H1 (cell line): ENCODE results near the gene CCDC73. TPM values are rescaled to one million over a fixed set of nuclear protein-coding genes. Genes with fewer than 3 reads are reported as not detected.

Experiments used
- CTCF ChIA-PET: fragments of 300-600 bp; sonication (Branson Sonifier 250); formaldehyde crosslinking; loops from one replicate; lab custom pipeline; 2021; ENCODE audit not compliant: partially characterized antibody; lab: Charles Lee
- POLR2A ChIA-PET: fragments of 300-600 bp; sonication (Branson Sonifier 250); formaldehyde crosslinking; loops from one replicate; lab custom pipeline; 2021; ENCODE audit warnings: inconsistent platforms; ENCODE audit not compliant: partially characterized antibody; lab: Charles Lee
- DNase-seq, 2 experiments: peaks; one replicate each; pipeline versions ENCODE4 v3.0.0 to v3.0.0-alpha.2; 2010 to 2022; ENCODE audit warnings: low spot score in 2 of 2, low read depth in 1 of 2, mixed read lengths in 1 of 2
- FAIRE-seq: peaks from 2 replicates; lab custom pipeline; 2011; peaks lifted over from hg19 to GRCh38; lab: Jason Lieb, UNC
- H2AFZ ChIP-seq: 2 replicates; pipeline ENCODE4 v1.8.1; 2012; ENCODE audit warnings: low read length, inconsistent platforms
- H2AK5ac ChIP-seq: 2 replicates; pipeline ENCODE4 v1.6.1; 2013; ENCODE audit warnings: low read depth, low read length
- H2BK120ac ChIP-seq: replicated peaks from 2 replicates; pipeline ENCODE3; 2013; ENCODE audit warnings: low read depth, low read length, inconsistent platforms
- H2BK12ac ChIP-seq: 2 replicates; pipeline ENCODE4 v1.6.1; 2013; ENCODE audit warnings: low read depth, low read length
- H2BK15ac ChIP-seq: 2 replicates; pipeline ENCODE4 v1.6.1; 2013; ENCODE audit warnings: low read length
- H2BK20ac ChIP-seq: 2 replicates; pipeline ENCODE4 v1.6.1; 2013; ENCODE audit warnings: low read length
- H2BK5ac ChIP-seq: 2 replicates; pipeline ENCODE4 v1.6.1; 2013; ENCODE audit warnings: low read depth, low read length
- H3K14ac ChIP-seq: 2 replicates; pipeline ENCODE4 v1.6.1; 2013; ENCODE audit warnings: inconsistent platforms; ENCODE audit not compliant: insufficient read length
- H3K18ac ChIP-seq: 2 replicates; pipeline ENCODE4 v1.6.1; 2013; ENCODE audit warnings: low read length; ENCODE audit errors: extremely low read depth
- H3K23ac ChIP-seq: 2 replicates; pipeline ENCODE4 v1.6.1; 2013; ENCODE audit warnings: inconsistent platforms; ENCODE audit not compliant: insufficient read length
- H3K23me2 ChIP-seq: 2 replicates; pipeline ENCODE4 v1.6.1; 2013; ENCODE audit warnings: low read depth, low read length
- H3K27ac ChIP-seq: 2 replicates; pipeline ENCODE4 v1.6.1; 2011; ENCODE audit warnings: low read depth, low read length, inconsistent platforms
- H3K27me3 ChIP-seq, 4 experiments: replicated peaks in 1 of 4; 1 replicate in 1 of 4; 2 replicates in 3 of 4; pipeline versions ENCODE4 v1.6.1 to v1.8.1; 2011 to 2013; ENCODE audit warnings: low read length in 3 of 4, mild to moderate bottlenecking in 3 of 4, inconsistent platforms in 2 of 4, mixed read lengths in 2 of 4, moderate library complexity in 1 of 4; ENCODE audit not compliant: control insufficient read depth in 3 of 4, insufficient read depth in 3 of 4; ENCODE audit errors: extremely low read depth in 1 of 4
- H3K36me3 ChIP-seq, 4 experiments: 2 replicates each; pipeline versions ENCODE4 v1.6.1 to v1.8.1; 2011 to 2013; ENCODE audit warnings: mild to moderate bottlenecking in 4 of 4, low read length in 3 of 4, moderate library complexity in 2 of 4, control low read depth in 1 of 4, inconsistent platforms in 1 of 4; ENCODE audit not compliant: insufficient read depth in 4 of 4, control insufficient read depth in 2 of 4
- H3K4ac ChIP-seq: replicated peaks from 2 replicates; pipeline ENCODE3; 2013; ENCODE audit warnings: low read length, low read depth, mixed read lengths, inconsistent platforms; ENCODE audit not compliant: insufficient read length
- H3K4me1 ChIP-seq, 4 experiments: replicated peaks in 1 of 4; 1 replicate in 1 of 4; 2 replicates in 3 of 4; pipeline versions ENCODE4 v1.6.1 to v1.8.1; 2011 to 2013; ENCODE audit warnings: low read length in 3 of 4, inconsistent platforms in 2 of 4, mixed read lengths in 1 of 4; ENCODE audit not compliant: insufficient read depth in 4 of 4, control insufficient read depth in 3 of 4
- H3K4me2 ChIP-seq, 2 experiments: 2 replicates each; pipeline versions ENCODE4 v1.6.1 to v1.8.1; 2011 to 2013; ENCODE audit warnings: low read depth in 2 of 2, low read length in 2 of 2, control low read depth in 1 of 2, inconsistent platforms in 1 of 2, mild to moderate bottlenecking in 1 of 2; ENCODE audit not compliant: insufficient read depth in 1 of 2
- H3K4me3 ChIP-seq, 4 experiments: fragments of 200-600, 300-600 bp in 1 of 4; sonication (generic), shearing (Covaris generic), sonication (Bioruptor Twin) in 1 of 4; 2 replicates each; pipeline versions ENCODE4 v1.5.1 to v1.8.1; 2011 to 2016; ENCODE audit warnings: low read length in 4 of 4, low read depth in 3 of 4, control low read depth in 2 of 4, inconsistent platforms in 2 of 4, mild to moderate bottlenecking in 2 of 4, mixed read lengths in 1 of 4, moderate library complexity in 1 of 4; ENCODE audit not compliant: insufficient read depth in 2 of 4; ENCODE audit errors: extremely low read depth in 1 of 4
- H3K56ac ChIP-seq: replicated peaks from 2 replicates; pipeline ENCODE3; 2013; ENCODE audit warnings: low read depth, mild to moderate bottlenecking, mixed read lengths, low read length, inconsistent platforms; ENCODE audit not compliant: insufficient read length
- H3K79me1 ChIP-seq: 2 replicates; pipeline ENCODE4 v1.6.1; 2013; ENCODE audit warnings: low read depth, low read length, control low read depth
- H3K79me2 ChIP-seq, 2 experiments: 2 replicates each; pipeline versions ENCODE4 v1.6.1 to v1.8.1; 2012 to 2013; ENCODE audit warnings: low read length in 2 of 2, mild to moderate bottlenecking in 2 of 2, inconsistent platforms in 1 of 2; ENCODE audit not compliant: insufficient read depth in 2 of 2, control insufficient read depth in 1 of 2
- H3K9ac ChIP-seq, 4 experiments: replicated peaks in 1 of 4; 1 replicate in 1 of 4; 2 replicates in 3 of 4; pipeline versions ENCODE4 v1.6.1 to v1.8.1; 2011 to 2013; ENCODE audit warnings: low read depth in 3 of 4, low read length in 3 of 4, control low read depth in 2 of 4, mild to moderate bottlenecking in 2 of 4, moderate library complexity in 2 of 4, inconsistent platforms in 1 of 4; ENCODE audit errors: extremely low read depth in 1 of 4
- H3K9me3 ChIP-seq, 2 experiments: 2 replicates each; pipeline versions ENCODE4 v1.6.1 to v1.8.1; 2012 to 2013; ENCODE audit warnings: mild to moderate bottlenecking in 2 of 2, moderate library complexity in 2 of 2, control low read depth in 1 of 2, inconsistent platforms in 1 of 2, low read depth in 1 of 2, low read length in 1 of 2, mixed read lengths in 1 of 2; ENCODE audit not compliant: insufficient read depth in 2 of 2
- H4K20me1 ChIP-seq, 2 experiments: replicated peaks in 1 of 2; 2 replicates each; pipeline versions ENCODE3 to v1.8.1; 2011 to 2013; ENCODE audit warnings: inconsistent platforms in 2 of 2, low read length in 2 of 2, mild to moderate bottlenecking in 1 of 2; ENCODE audit not compliant: insufficient read depth in 2 of 2, control insufficient read depth in 1 of 2
- H4K5ac ChIP-seq: 2 replicates; pipeline ENCODE4 v1.6.1; 2013; ENCODE audit warnings: low read length, low read depth, mixed read lengths, inconsistent platforms; ENCODE audit not compliant: insufficient read length
- H4K8ac ChIP-seq: 2 replicates; pipeline ENCODE4 v1.8.0; 2013; ENCODE audit warnings: mild to moderate bottlenecking, moderate library complexity, low read length, inconsistent platforms; ENCODE audit not compliant: insufficient read depth; ENCODE audit errors: extremely low read depth
- H4K91ac ChIP-seq: replicated peaks from 2 replicates; pipeline ENCODE3; 2013; ENCODE audit warnings: low read length, mixed read lengths, inconsistent platforms; ENCODE audit not compliant: insufficient read length
- ASH2L ChIP-seq: fragments of 200-600, 300-600 bp; sonication (generic); IDR thresholded peaks from one replicate; pipeline ENCODE4 v1.7.1; 2017; ENCODE audit warnings: low read length
- CTBP2 ChIP-seq: IDR thresholded peaks from 2 replicates; pipeline ENCODE4 v1.7.0; 2011; ENCODE audit warnings: borderline replicate concordance, mild to moderate bottlenecking, moderate library complexity, mixed read lengths, low read length; ENCODE audit not compliant: insufficient read depth, insufficient read length
- EP300 ChIP-seq, 2 experiments: IDR thresholded peaks; 1 replicate in 1 of 2; 2 replicates in 1 of 2; pipeline ENCODE4 v1.6.1; 2011 to 2012; ENCODE audit warnings: low read depth in 2 of 2, low read length in 2 of 2, mild to moderate bottlenecking in 2 of 2, borderline replicate concordance in 1 of 2, inconsistent platforms in 1 of 2, moderate library complexity in 1 of 2
- EZH2 ChIP-seq: fragments of 200-600 bp; sonication (generic); IDR thresholded peaks from 2 replicates; pipeline ENCODE4 v1.7.1; 2012; ENCODE audit warnings: low read depth, mild to moderate bottlenecking, moderate library complexity, low read length, inconsistent platforms; ENCODE audit not compliant: severe bottlenecking
- HDAC6 ChIP-seq: IDR thresholded peaks from one replicate; pipeline ENCODE4 v1.7.1; 2012; ENCODE audit warnings: low read depth, mild to moderate bottlenecking, inconsistent platforms, low read length, moderate library complexity
- JUND ChIP-seq: IDR thresholded peaks from 2 replicates; pipeline ENCODE4 v1.6.1; 2011; ENCODE audit warnings: mild to moderate bottlenecking, improper control_type of control experiment, low read length
- KDM5A ChIP-seq: fragments of 200-600 bp; IDR thresholded peaks from 2 replicates; pipeline ENCODE4 v1.7.1; 2012; ENCODE audit warnings: mild to moderate bottlenecking, low read length, inconsistent platforms, mixed read lengths
- NANOG ChIP-seq: IDR thresholded peaks from 2 replicates; pipeline ENCODE4 v1.6.1; 2011; ENCODE audit warnings: low read length, low read depth, mild to moderate bottlenecking, inconsistent platforms; ENCODE audit not compliant: insufficient read depth, poor library complexity, severe bottlenecking
- NRF1 ChIP-seq: IDR thresholded peaks from 2 replicates; pipeline ENCODE4 v1.6.1; 2011; ENCODE audit warnings: mild to moderate bottlenecking, low read depth, low read length, improper control_type of control experiment
- POLR2A ChIP-seq, 2 experiments: IDR thresholded peaks; 1 replicate in 1 of 2; 2 replicates in 1 of 2; pipeline ENCODE4 v1.6.1; 2011; ENCODE audit warnings: low read depth in 2 of 2, low read length in 2 of 2, mild to moderate bottlenecking in 2 of 2; ENCODE audit errors: control extremely low read depth in 1 of 2
- RAD21 ChIP-seq, 2 experiments: IDR thresholded peaks in 1 of 2; conservative IDR thresholded peaks in 1 of 2; 2 replicates each; pipeline ENCODE4 v1.6.1; 2011; ENCODE audit warnings: low read depth in 2 of 2, low read length in 2 of 2, improper control_type of control experiment in 1 of 2, inconsistent platforms in 1 of 2, mild to moderate bottlenecking in 1 of 2, moderate library complexity in 1 of 2
- RBBP5 ChIP-seq: IDR thresholded peaks from 2 replicates; pipeline ENCODE4 v1.7.1; 2012; ENCODE audit warnings: low read depth, mild to moderate bottlenecking, inconsistent platforms, low read length, moderate library complexity, borderline replicate concordance
- SP1 ChIP-seq: IDR thresholded peaks from 2 replicates; pipeline ENCODE4 v1.6.1; 2011; ENCODE audit warnings: low read depth, low read length
- SP4 ChIP-seq: IDR thresholded peaks from 2 replicates; pipeline ENCODE4 v1.6.1; 2012; ENCODE audit warnings: low read length, inconsistent platforms
- WGBS, 2 experiments: shearing (Covaris generic) in 1 of 2; methylation state at CpG; one replicate each; pipeline versions ENCODE4 v1.1.6 to v1.1.7; 2013 to 2015; ENCODE audit warnings: low lambda C conversion rate in 2 of 2, mixed read lengths in 2 of 2, inconsistent platforms in 1 of 2, low coverage in 1 of 2, missing lambda C conversion rate in 1 of 2; ENCODE audit not compliant: insufficient replicate concordance in 2 of 2, insufficient coverage in 1 of 2, insufficient read length in 1 of 2; ENCODE audit errors: extremely low coverage in 1 of 2, missing lambda C conversion rate in 1 of 2; 5-methylcytosine and 5-hydroxymethylcytosine counted together
- polyA plus RNA-seq, 7 experiments: library from polyadenylated mRNA; depleted of rRNA in 3 of 7; stranded (reverse) in 5 of 7; unstranded in 2 of 7; fragments of >200 nt in 5 of 7; fragments of 200-250 nt in 2 of 7; gene quantifications; 1 replicate in 5 of 7; 2 replicates in 1 of 7; 4 replicates in 1 of 7; pipeline versions ENCODE4 v1.2.1 to v1.2.3, GENCODE V29; 2011 to 2013; ENCODE audit warnings: missing spikeins in 2 of 7, mixed read lengths in 2 of 7
- total RNA-seq: library from RNA; stranded (reverse); fragmentation: NEBNext Ultra II Directional; extraction: Animal tissue kit (Norgen Biotek cat#: 25700); gene quantifications from 2 replicates; pipeline ENCODE4 v1.2.1, GENCODE V29; 2021

Gene CCDC73
- total and polyA plus RNA-seq, 2 of the 8 experiments (the other 6 are each of a cell fraction or from before 2014, with no cell fraction given), result not detected

GRCh38 chr11:32830796-32831195 lies 36.3 kb upstream of the CCDC73 start:
- Histone ChIP-seq H4K5ac (no peak overlapping the region), H4K8ac (no peak overlapping the region), H2BK12ac (no peak overlapping the region), H3K56ac (no peak overlapping the region), H3K4me1 (peaks cover 0 to 4% (median 0%) of the 10 kb centered on the region in 4 experiments; a peak in 1 of 7 replicates), H4K20me1 (no peaks in the 10 kb centered on the region), H3K79me1 (no peaks in the 10 kb centered on the region), H3K36me3 (no peaks in the 10 kb centered on the region), H4K91ac (no peak overlapping the region), H2AFZ (no peak overlapping the region), H3K79me2 (no peaks in the 10 kb centered on the region), H3K9ac (no peak overlapping the region), H3K18ac (no peak overlapping the region), H3K9me3 (no peaks in the 10 kb centered on the region), H3K23me2 (peaks cover 6% of the 10 kb centered on the region; the same call in 1 of the 2 replicates), H3K4ac (no peak overlapping the region), H2AK5ac (no peak overlapping the region), H2BK120ac (no peak overlapping the region), H3K27ac (no peak overlapping the region), H2BK20ac (no peak overlapping the region), H3K23ac (no peak overlapping the region), H2BK15ac (no peak overlapping the region), H3K4me2 (peak overlapping the region in 1 of 2 experiments; percentile 68; a peak in 1 of 4 replicates), H3K4me3 (0 out of 8 replicates have a peak overlapping the region, but pooled peaks of 2 of the 4 experiments have one; percentile 74 to 75), H3K14ac (no peak overlapping the region), H2BK5ac (no peak overlapping the region), H3K27me3 (peaks cover 0 to 8% (median 5%) of the 10 kb centered on the region in 4 experiments; a peak in 5 of 7 replicates)
- 86% methylated on average over 9 of the region's 9 CpGs; no CpG with 5 or more reads in 1 of the 2 experiments for WGBS, 2 experiments
- ChIA-PET CTCF (interaction anchor here (1.6 kb wide), 1 partner anchor 22 kb away, joined by 7 read pairs; no protein-coding TSS in a partner anchor), POLR2A (interaction anchor here (1.6 kb wide), 1 partner anchor 8 kb away, joined by 5 read pairs; no protein-coding TSS in a partner anchor)
- no peak for DNase-seq
- no peak for FAIRE-seq
- TF ChIP-seq NANOG (no peak), CTBP2 (no peak), RBBP5 (no peak), RAD21 (IDR thresholded peaks at IDR 0.05 in 1 of 2, conservative IDR thresholded peaks at IDR 0.05 in 1 of 2; ENCODE audit: low read depth in 2 of 2, low read length in 2 of 2) (no peak), JUND (no peak), SP1 (no peak), ASH2L (no peak), POLR2A (IDR thresholded peaks at IDR 0.05; ENCODE audit: control extremely low read depth in 1 of 2, low read depth in 2 of 2, low read length in 2 of 2) (no peak), SP4 (no peak), EZH2 (no peak), KDM5A (no peak), HDAC6 (no peak), EP300 (IDR thresholded peaks at IDR 0.05; ENCODE audit: borderline replicate concordance in 1 of 2, low read depth in 2 of 2, low read length in 2 of 2) (no peak), NRF1 (no peak)
